Endothelial cell of umbilical vein (primary cell): ENCODE data around the gene FGF12. TPM values are rescaled to one million over a fixed set of nuclear protein-coding genes. Genes with fewer than 3 reads are reported as not detected.

Experiments used
- BruUV-seq: library from RNA; stranded (reverse); fragments of 400-500 nt; replicated peaks from 2 replicates; lab custom pipeline; 2021; lab: Mats Ljungman, UMichigan
- CTCF ChIA-PET: fragments of 300-600, 350-600 bp; sonication (Branson Sonifier 250); formaldehyde crosslinking; loops from one replicate; lab custom pipeline; 2021; ENCODE audit warnings: antibody characterized with exemption, inconsistent platforms; lab: Charles Lee
- POLR2A ChIA-PET: fragments of 300-600, 350-600 bp; sonication (Branson Sonifier 250); formaldehyde crosslinking; loops from one replicate; lab custom pipeline; 2021; ENCODE audit warnings: antibody characterized with exemption, inconsistent platforms; lab: Charles Lee
- DNase-seq: peaks from one replicate; pipeline ENCODE4 v3.0.0-alpha.2; 2011; ENCODE audit warnings: low read depth, low spot score
- FAIRE-seq: peaks from 2 replicates; lab custom pipeline; 2011; peaks lifted over from hg19 to GRCh38; lab: Jason Lieb, UNC
- H2AFZ ChIP-seq: 2 replicates; pipeline ENCODE4 v1.6.0; 2012; ENCODE audit warnings: low read depth, low read length, control low read depth, inconsistent platforms
- H3K27ac ChIP-seq: 2 replicates; pipeline ENCODE4 v1.5.1; 2011; ENCODE audit warnings: low read depth, mild to moderate bottlenecking, control low read depth, low read length, moderate library complexity; ENCODE audit not compliant: insufficient read depth
- H3K27me3 ChIP-seq, 2 experiments: 2 replicates each; pipeline versions ENCODE4 v1.6.0 to v1.6.1; 2011; ENCODE audit warnings: low read length in 2 of 2, mixed read lengths in 1 of 2; ENCODE audit not compliant: control insufficient read depth in 2 of 2, insufficient read depth in 2 of 2
- H3K36me3 ChIP-seq, 2 experiments: 2 replicates in 1 of 2; 3 replicates in 1 of 2; pipeline ENCODE4 v1.5.1; 2011; ENCODE audit warnings: low read length in 2 of 2, mild to moderate bottlenecking in 1 of 2, moderate library complexity in 1 of 2; ENCODE audit not compliant: control insufficient read depth in 2 of 2, insufficient read depth in 2 of 2; ENCODE audit errors: extremely low read depth in 1 of 2
- H3K4me1 ChIP-seq: 3 replicates; pipeline ENCODE4 v1.5.1; 2011; ENCODE audit warnings: mild to moderate bottlenecking, low read length; ENCODE audit not compliant: control insufficient read depth, insufficient read depth; ENCODE audit errors: extremely low read depth
- H3K4me2 ChIP-seq: 2 replicates; pipeline ENCODE4 v1.6.1; 2011; ENCODE audit warnings: low read length, control low read depth, mixed read lengths; ENCODE audit not compliant: insufficient read depth
- H3K4me3 ChIP-seq, 3 experiments: fragments of 200-600 bp in 1 of 3; sonication (generic), shearing (Covaris generic) in 1 of 3; replicated peaks in 1 of 3; 2 replicates each; pipeline ENCODE4 v1.5.1; 2011 to 2016; ENCODE audit warnings: control low read depth in 3 of 3, low read length in 3 of 3, mild to moderate bottlenecking in 2 of 3, inconsistent platforms in 1 of 3, low read depth in 1 of 3, moderate library complexity in 1 of 3; ENCODE audit not compliant: insufficient read depth in 1 of 3
- H3K79me2 ChIP-seq: 2 replicates; pipeline ENCODE4 v1.6.0; 2012; ENCODE audit warnings: low read length, inconsistent platforms; ENCODE audit not compliant: control insufficient read depth, insufficient read depth
- H3K9ac ChIP-seq: replicated peaks from 2 replicates; pipeline ENCODE3; 2011; ENCODE audit warnings: low read length, control low read depth; ENCODE audit not compliant: insufficient read depth; ENCODE audit errors: extremely low read depth
- H3K9me1 ChIP-seq: replicated peaks from 3 replicates; pipeline ENCODE4 v1.6.0; 2011; ENCODE audit warnings: mild to moderate bottlenecking, low read length; ENCODE audit not compliant: control insufficient read depth, insufficient read depth; ENCODE audit errors: extremely low read depth
- H3K9me3 ChIP-seq: replicated peaks from 2 replicates; pipeline ENCODE4 v1.5.1; 2012; ENCODE audit warnings: low read length, inconsistent platforms; ENCODE audit not compliant: control insufficient read depth, insufficient read depth
- H4K20me1 ChIP-seq: replicated peaks from 2 replicates; pipeline ENCODE3; 2011; ENCODE audit warnings: mild to moderate bottlenecking, low read length; ENCODE audit not compliant: control insufficient read depth, insufficient read depth; ENCODE audit errors: extremely low read depth
- CTCF ChIP-seq, 2 donors: IDR thresholded peaks; 1 replicate in 1 of 2; 2 replicates in 1 of 2; pipeline ENCODE4 v1.5.1; 2011; ENCODE audit warnings: low read length in 2 of 2, mild to moderate bottlenecking in 2 of 2, moderate library complexity in 2 of 2, control low read depth in 1 of 2, inconsistent platforms in 1 of 2, low read depth in 1 of 2; ENCODE audit not compliant: insufficient read depth in 1 of 2; ENCODE audit errors: extremely low read depth in 1 of 2
- EZH2 ChIP-seq: IDR thresholded peaks from 2 replicates; pipeline ENCODE4 v1.6.1; 2012; ENCODE audit warnings: borderline replicate concordance, low read depth, mild to moderate bottlenecking, moderate library complexity, low read length, inconsistent platforms; ENCODE audit not compliant: severe bottlenecking
- FOS ChIP-seq: IDR thresholded peaks from 2 replicates; pipeline ENCODE4 v1.6.1; 2011; ENCODE audit warnings: mild to moderate bottlenecking, low read length, moderate library complexity, borderline replicate concordance; ENCODE audit not compliant: insufficient read depth
- GATA2 ChIP-seq: IDR thresholded peaks from 2 replicates; pipeline ENCODE4 v1.7.0; 2011; ENCODE audit warnings: low read depth, mild to moderate bottlenecking, moderate library complexity, mixed read lengths, low read length; ENCODE audit not compliant: insufficient read length, insufficient read depth
- JUN ChIP-seq: IDR thresholded peaks from 2 replicates; pipeline ENCODE4 v1.6.1; 2011; ENCODE audit warnings: borderline replicate concordance, low read depth; ENCODE audit not compliant: insufficient read length, insufficient read depth
- MAX ChIP-seq: IDR thresholded peaks from 2 replicates; pipeline ENCODE4 v1.6.1; 2011; ENCODE audit not compliant: insufficient read depth, insufficient read length
- MYC ChIP-seq: IDR thresholded peaks from one replicate; pipeline ENCODE4 v1.6.1; 2011; ENCODE audit warnings: mild to moderate bottlenecking, low read depth, low read length
- POLR2A ChIP-seq: IDR thresholded peaks from 2 replicates; pipeline ENCODE4 v1.6.1; 2012; ENCODE audit warnings: low read depth, mild to moderate bottlenecking, control low read depth, low read length
- POLR2AphosphoS5 ChIP-seq: IDR thresholded peaks from 2 replicates; pipeline ENCODE4 v1.6.1; 2012; ENCODE audit warnings: low read depth, mild to moderate bottlenecking, control low read depth, low read length, moderate library complexity; ENCODE audit not compliant: insufficient read depth
- dilution Hi-C: fragments of 300-500 bp; cut with MboI; formaldehyde crosslinking; loops from one replicate; pipeline ENCODE4 v1.15.0; 2019; ENCODE audit warnings: low sequenced_read_pairs; ENCODE audit not compliant: extremely low pct_ligation_motif_present
- intact Hi-C: fragments of 100-400 bp; cut with micrococcal nuclease; formaldehyde crosslinking; loops from one replicate; pipeline ENCODE4 v1.10.0; 2022
- polyA plus RNA-seq, 4 experiments: library from polyadenylated mRNA; depleted of rRNA in 3 of 4; stranded (reverse) in 3 of 4; unstranded in 1 of 4; fragments of >200 nt; gene quantifications; 2 replicates each; pipeline versions ENCODE4 v1.2.1 to v1.2.3, GENCODE V29; 2011 to 2012; ENCODE audit warnings: missing spikeins in 1 of 4
- total RNA-seq: library from RNA; stranded (reverse); gene quantifications from 2 replicates; pipeline ENCODE4 v1.2.3, GENCODE V29; 2021

Gene FGF12
- total and polyA plus RNA-seq, 2 donors (not counting 3 experiments of a cell fraction or from before 2014, with no cell fraction given): 0.72 to 2.5 TPM

GRCh38 chr3:192636517-192637444 is 90.6 kb downstream of the FGF12 start:
- no peaks in the 10 kb centered on the region for H4K20me1 ChIP-seq
- no peaks in the 10 kb centered on the region for H3K79me2 ChIP-seq
- no peaks in the 10 kb centered on the region for H3K4me1 ChIP-seq
- DNase-seq (no peak), FAIRE-seq (no peak)
- intact Hi-C loops (no loop called here), dilution Hi-C loops (no loop called here)
- no TSS peak for BruUV-seq
- CTCF ChIA-PET: interaction anchor here (1.1 kb wide), 1 partner anchor 26 kb away, joined by 3 read pairs; no protein-coding TSS in a partner anchor
- H3K27me3 ChIP-seq: no peaks in the 10 kb centered on the region
- POLR2A ChIA-PET: no interaction called here
- no peaks in the 10 kb centered on the region for H3K9me3 ChIP-seq
- H3K4me2 ChIP-seq: no peak overlapping the region
- H3K4me3 ChIP-seq: no peak overlapping the region
- TF ChIP-seq POLR2A: no peak
- no peaks in the 10 kb centered on the region for H3K9me1 ChIP-seq
- H3K27ac ChIP-seq: no peak overlapping the region
- H3K36me3 ChIP-seq: no peaks in the 10 kb centered on the region
- H3K9ac ChIP-seq: no peak overlapping the region
- no peak overlapping the region for H2AFZ ChIP-seq

- no TSS peak for BruUV-seq
- ChIA-PET POLR2A (no interaction called here), CTCF (no interaction called here)
- no peaks in the 10 kb centered on the region for H3K27me3 ChIP-seq
- H3K27ac ChIP-seq: no peak overlapping the region
- intact Hi-C loops: no loop called here
- no peak overlapping the region for H3K4me2 ChIP-seq
- TF ChIP-seq MYC (no peak), POLR2A (no peak), GATA2 (no peak), EZH2 (no peak), CTCF (IDR thresholded peaks at IDR 0.05; ENCODE audit: extremely low read depth in 1 of 2, insufficient read depth in 1 of 2, low read depth in 1 of 2, low read length in 2 of 2) (no peak), POLR2AphosphoS5 (no peak), JUN (no peak), FOS (no peak), MAX (no peak)
- no peaks in the 10 kb centered on the region for H3K9me1 ChIP-seq
- no peaks in the 10 kb centered on the region for H3K36me3 ChIP-seq
- H2AFZ ChIP-seq: no peak overlapping the region
- dilution Hi-C loops: no loop called here
- no peak overlapping the region for H3K9ac ChIP-seq
- no peak overlapping the region for H3K4me3 ChIP-seq
- H3K4me1 ChIP-seq: no peaks in the 10 kb centered on the region
- DNase-seq (no peak), FAIRE-seq (no peak)
- no peaks in the 10 kb centered on the region for H4K20me1 ChIP-seq
- H3K9me3 ChIP-seq: no peaks in the 10 kb centered on the region
- no peaks in the 10 kb centered on the region for H3K79me2 ChIP-seq
Observed at GRCh38 chr3:192629429-192629828, 97.9 kb downstream of the FGF12 start.
